ENCODE data around the gene SHISA9. TPM values are rescaled to one million over a fixed set of nuclear protein-coding genes. Genes with fewer than 3 reads are reported as not detected.

SHISA9 gene
- total RNA-seq, 1 donor from 2014 or later: 2.5 TPM

DNA sequence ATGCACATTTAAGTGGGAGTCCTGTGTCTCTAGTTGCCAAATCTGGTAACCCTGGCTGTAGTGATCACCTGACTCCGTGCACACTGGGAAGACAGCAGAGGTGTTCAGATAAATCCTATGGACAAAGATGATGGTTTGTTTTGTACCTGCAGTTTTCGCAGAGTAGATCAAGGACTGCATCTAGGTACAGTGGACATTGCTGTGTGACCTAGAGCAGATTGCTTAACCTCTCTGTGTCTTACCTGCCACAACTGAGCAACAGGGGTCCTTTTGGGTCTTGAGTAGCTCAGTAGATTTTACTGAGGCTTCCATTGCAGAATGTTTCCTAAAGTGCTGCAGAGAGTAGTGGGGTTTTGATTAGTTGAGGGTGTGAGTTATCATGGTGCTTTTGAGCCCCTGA, 160.8 kb downstream of the SHISA9 start:
- Histone ChIP-seq H4K20me1 (ENCODE audit: low read depth) (no peaks in the 10 kb centered on the region), H3K4me2 (peak overlapping the region; percentile 42), H3F3A (ENCODE audit: low read depth) (peaks cover 9% of the 10 kb centered on the region), H3K36me3 (no peaks in the 10 kb centered on the region), H3K4me3 (no peak overlapping the region), H2AFZ (replicated peaks) (no peak overlapping the region), H3K27ac (no peak overlapping the region), H3K79me2 (ENCODE audit: low read depth) (no peaks in the 10 kb centered on the region), H3K4me1 (peaks cover 9% of the 10 kb centered on the region), H3K27me3 (no peaks in the 10 kb centered on the region), H3K9ac (no peak overlapping the region), H3K9me3 (ENCODE audit: low read depth) (no peaks in the 10 kb centered on the region)
- Mint-ChIP-seq H3K9me3 (no peaks in the 10 kb centered on the region), H3K27ac (no peak overlapping the region), H3K36me3 (peaks cover 1% of the 10 kb centered on the region), H3K4me3 (no peak overlapping the region), H3K4me1 (peaks cover 4% of the 10 kb centered on the region), H3K27me3 (ENCODE audit: insufficient read depth, low read depth) (no peaks in the 10 kb centered on the region)
- TF ChIP-seq EZH2phosphoT487 (IDR thresholded peaks at IDR 0.05) (no peak), CTCF (IDR thresholded peaks at IDR 0.05) (no peak), EZH2 (IDR thresholded peaks at IDR 0.05) (no peak)
- no peak for DNase-seq (ENCODE audit: low spot score)

DNA sequence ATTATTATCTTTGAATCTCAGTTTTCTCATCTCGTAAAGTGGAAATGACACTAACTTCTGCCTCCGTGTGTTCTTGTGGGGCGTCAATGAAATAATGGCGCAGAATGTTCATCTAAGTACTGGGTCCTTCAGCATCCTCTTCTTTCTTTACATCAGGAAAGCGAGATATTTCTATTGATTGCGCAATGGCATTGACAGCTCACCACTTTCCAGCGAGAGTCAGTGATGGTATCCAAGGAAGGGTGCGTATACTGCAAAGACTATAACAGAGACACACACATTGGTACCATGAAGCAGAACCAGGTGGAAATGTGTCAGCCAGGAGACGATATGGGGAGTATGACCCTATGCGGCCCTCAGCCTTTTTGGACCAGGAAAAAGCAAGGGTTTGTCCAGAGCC, 162.1 kb downstream of the SHISA9 start:
- Histone ChIP-seq H3K9me3 (ENCODE audit: low read depth) (no peaks in the 10 kb centered on the region), H4K20me1 (ENCODE audit: low read depth) (no peaks in the 10 kb centered on the region), H3K79me2 (ENCODE audit: low read depth) (no peaks in the 10 kb centered on the region), H3K4me3 (no peak overlapping the region), H2AFZ (replicated peaks) (no peak overlapping the region), H3K27me3 (no peaks in the 10 kb centered on the region), H3F3A (ENCODE audit: low read depth) (peaks cover 15% of the 10 kb centered on the region), H3K36me3 (no peaks in the 10 kb centered on the region), H3K9ac (no peak overlapping the region), H3K4me2 (no peak overlapping the region), H3K27ac (no peak overlapping the region), H3K4me1 (peaks cover 9% of the 10 kb centered on the region)
- peaks cover 7% of the 10 kb centered on the region for H3K4me1 Mint-ChIP-seq
- TF ChIP-seq EZH2phosphoT487 (IDR thresholded peaks at IDR 0.05) (no peak), CTCF (IDR thresholded peaks at IDR 0.05) (no peak), EZH2 (IDR thresholded peaks at IDR 0.05) (no peak)
- no peak for DNase-seq (ENCODE audit: low spot score)
- no peak overlapping the region for H3K27ac Mint-ChIP-seq
- no peaks in the 10 kb centered on the region for H3K9me3 Mint-ChIP-seq
- H3K27me3 Mint-ChIP-seq (ENCODE audit: insufficient read depth, low read depth): no peaks in the 10 kb centered on the region
- no peak overlapping the region for H3K4me3 Mint-ChIP-seq
- H3K36me3 Mint-ChIP-seq: no peaks in the 10 kb centered on the region

GRCh38 chr16:13064821-13065220, 163.4 kb downstream of the SHISA9 start:
- no peaks in the 10 kb centered on the region for H3K36me3 Mint-ChIP-seq
- TF ChIP-seq CTCF (IDR thresholded peaks at IDR 0.05) (no peak), EZH2 (IDR thresholded peaks at IDR 0.05) (no peak), EZH2phosphoT487 (IDR thresholded peaks at IDR 0.05) (no peak)
- H3K9me3 Mint-ChIP-seq: no peaks in the 10 kb centered on the region
- DNase-seq (ENCODE audit: low spot score): no peak
- Histone ChIP-seq H3K9ac (no peak overlapping the region), H3K9me3 (ENCODE audit: low read depth) (no peaks in the 10 kb centered on the region), H2AFZ (replicated peaks) (no peak overlapping the region), H3K27ac (no peak overlapping the region), H3K36me3 (no peaks in the 10 kb centered on the region), H3K4me1 (peaks cover 13% of the 10 kb centered on the region), H3K79me2 (ENCODE audit: low read depth) (no peaks in the 10 kb centered on the region), H4K20me1 (ENCODE audit: low read depth) (no peaks in the 10 kb centered on the region), H3K4me2 (no peak overlapping the region), H3K27me3 (no peaks in the 10 kb centered on the region), H3F3A (ENCODE audit: low read depth) (peaks cover 29% of the 10 kb centered on the region), H3K4me3 (no peak overlapping the region)
- peaks cover 5% of the 10 kb centered on the region for H3K27me3 Mint-ChIP-seq (ENCODE audit: insufficient read depth, low read depth)
- H3K4me1 Mint-ChIP-seq: peaks cover 12% of the 10 kb centered on the region
- H3K4me3 Mint-ChIP-seq: no peak overlapping the region
- no peak overlapping the region for H3K27ac Mint-ChIP-seq

All from neural progenitor cell (in vitro differentiated cells).